ENCODE results near the gene FREY1. TPM values are rescaled to one million over a fixed set of nuclear protein-coding genes. Genes with fewer than 3 reads are reported as not detected.

FREY1 gene
- total RNA-seq, 2 experiments from 2014 or later = 5.7 to 6.0 TPM

DNA sequence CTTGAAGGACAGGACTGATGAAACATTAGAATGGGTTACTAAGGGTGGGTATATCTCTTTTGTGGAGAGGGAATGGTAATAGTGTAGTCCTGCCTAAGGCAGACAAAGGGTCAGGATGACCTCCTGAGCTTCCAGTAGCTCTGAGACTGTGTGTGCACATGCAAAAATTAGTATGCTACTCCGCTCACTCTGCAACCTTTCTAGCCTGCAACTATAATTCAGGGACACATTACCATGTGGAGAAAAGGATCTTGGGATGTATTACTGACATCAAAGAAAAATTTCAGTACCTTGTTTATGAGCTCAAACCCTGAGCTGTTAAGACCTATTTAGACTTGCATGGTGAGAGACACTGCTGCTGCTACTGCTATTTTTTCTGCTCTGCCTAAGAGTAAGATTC is 40.8 kb upstream of the FREY1 start:
- POLR2A ChIA-PET = no interaction called here
- TF ChIP-seq, protein P1, sequence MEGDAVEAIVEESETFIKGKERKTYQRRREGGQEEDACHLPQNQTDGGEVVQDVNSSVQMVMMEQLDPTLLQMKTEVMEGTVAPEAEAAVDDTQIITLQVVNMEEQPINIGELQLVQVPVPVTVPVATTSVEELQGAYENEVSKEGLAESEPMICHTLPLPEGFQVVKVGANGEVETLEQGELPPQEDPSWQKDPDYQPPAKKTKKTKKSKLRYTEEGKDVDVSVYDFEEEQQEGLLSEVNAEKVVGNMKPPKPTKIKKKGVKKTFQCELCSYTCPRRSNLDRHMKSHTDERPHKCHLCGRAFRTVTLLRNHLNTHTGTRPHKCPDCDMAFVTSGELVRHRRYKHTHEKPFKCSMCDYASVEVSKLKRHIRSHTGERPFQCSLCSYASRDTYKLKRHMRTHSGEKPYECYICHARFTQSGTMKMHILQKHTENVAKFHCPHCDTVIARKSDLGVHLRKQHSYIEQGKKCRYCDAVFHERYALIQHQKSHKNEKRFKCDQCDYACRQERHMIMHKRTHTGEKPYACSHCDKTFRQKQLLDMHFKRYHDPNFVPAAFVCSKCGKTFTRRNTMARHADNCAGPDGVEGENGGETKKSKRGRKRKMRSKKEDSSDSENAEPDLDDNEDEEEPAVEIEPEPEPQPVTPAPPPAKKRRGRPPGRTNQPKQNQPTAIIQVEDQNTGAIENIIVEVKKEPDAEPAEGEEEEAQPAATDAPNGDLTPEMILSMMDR (IDR thresholded peaks at IDR 0.05) = no peak
- ATAC-seq (ENCODE audit: poor library complexity) = no peak
- Histone ChIP-seq H3K36me3 (ENCODE audit: insufficient read depth, low read length) (peaks cover 75% of the 10 kb centered on the region), H3K4me1 (ENCODE audit: insufficient read depth, low read length) (no peaks in the 10 kb centered on the region), H3K27me3 (ENCODE audit: control insufficient read depth in 1 of 2, insufficient read depth in 2 of 2, low read length in 2 of 2) (no peaks in the 10 kb centered on the region), H3K4me3 (ENCODE audit: low read length) (no peak overlapping the region), H3K27ac (ENCODE audit: low read depth in 1 of 2, low read length in 2 of 2) (no peak overlapping the region), H3K9me3 (ENCODE audit: control insufficient read depth in 1 of 2, insufficient read depth in 1 of 2, low read length in 2 of 2) (no peaks in the 10 kb centered on the region)
- intact Hi-C loops (cut with DNase I, micrococcal nuclease) = no loop called here
- Mint-ChIP-seq H3K27ac (no peak overlapping the region), H3K27me3 (no peaks in the 10 kb centered on the region), H3K4me3 (no peak overlapping the region), H3K4me1 (ENCODE audit: low read depth) (no peaks in the 10 kb centered on the region), H3K36me3 (ENCODE audit: low read depth) (peaks cover 98% of the 10 kb centered on the region), H3K9me3 (no peaks in the 10 kb centered on the region)
- CTCF ChIA-PET = interaction anchor here (0.7 kb wide), 1 partner anchor 17 kb away, joined by 3 read pairs; no protein-coding TSS in a partner anchor
- no peak for DNase-seq

DNA sequence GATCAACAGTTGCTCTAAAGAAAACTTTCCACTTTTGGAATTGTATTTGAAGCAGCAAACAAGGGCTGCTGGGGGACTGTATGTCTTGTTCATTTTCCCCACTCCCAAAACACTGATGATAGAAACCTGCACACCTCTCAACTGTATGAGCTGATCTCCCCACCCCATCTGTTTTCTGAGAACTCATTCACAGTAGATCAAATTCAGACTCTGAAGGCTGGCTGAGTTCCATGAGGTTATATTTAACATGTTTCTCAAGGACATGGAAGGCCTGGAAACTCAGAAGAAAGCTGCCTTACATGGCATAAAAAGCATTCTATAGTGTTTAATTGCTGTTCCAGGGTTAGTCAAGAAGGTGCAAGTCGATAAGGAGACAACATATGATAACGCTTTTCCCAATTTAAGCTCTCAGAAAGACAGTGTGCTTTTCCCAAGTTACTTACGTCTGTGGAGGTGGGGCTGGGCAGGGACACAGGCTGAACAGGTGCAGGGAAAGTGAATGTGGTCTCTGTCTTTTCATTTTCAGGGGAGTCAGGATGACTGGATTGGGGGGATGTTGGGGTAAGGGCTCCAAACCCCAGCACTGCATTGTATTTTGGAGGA is 38.4 kb upstream of the FREY1 start:
- peaks cover 70% of the 10 kb centered on the region for H3K36me3 ChIP-seq (ENCODE audit: insufficient read depth, low read length)

DNA sequence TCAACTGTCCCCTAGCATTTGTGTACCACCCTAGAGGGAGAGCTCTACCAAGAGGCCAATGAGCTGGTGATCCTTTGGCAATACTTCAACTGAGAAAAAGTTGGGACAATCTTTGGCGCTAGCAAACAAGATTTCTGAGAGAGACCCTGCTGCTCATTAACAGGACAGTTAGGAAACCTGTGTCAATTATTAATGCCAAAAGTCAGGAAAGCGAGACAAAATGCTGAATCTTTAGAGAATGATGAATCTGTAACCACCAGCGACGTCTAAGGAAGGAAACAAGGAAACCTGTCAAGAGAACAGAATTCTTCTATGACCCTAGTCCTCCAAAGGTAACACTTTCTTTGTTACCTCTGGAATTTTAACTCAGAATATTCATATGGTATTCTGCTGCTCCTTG is 35.3 kb upstream of the FREY1 start:
- ChIA-PET POLR2A (interaction anchor here (0.5 kb wide), 1 partner anchor 263 kb away, joined by 3 read pairs; no protein-coding TSS in a partner anchor), CTCF (interaction anchor here (1.3 kb wide), 1 partner anchor 23 kb away, joined by 3 read pairs; no protein-coding TSS in a partner anchor)
- DNase-seq (no peak), ATAC-seq (ENCODE audit: poor library complexity) (no peak)
- Mint-ChIP-seq H3K27me3 (no peaks in the 10 kb centered on the region), H3K4me3 (no peak overlapping the region), H3K36me3 (ENCODE audit: low read depth) (peaks cover 76% of the 10 kb centered on the region), H3K27ac (no peak overlapping the region), H3K4me1 (ENCODE audit: low read depth) (no peaks in the 10 kb centered on the region), H3K9me3 (no peaks in the 10 kb centered on the region)
- intact Hi-C loops (cut with DNase I, micrococcal nuclease) = no loop called here
- no peaks in the 10 kb centered on the region for H3K4me1 ChIP-seq (ENCODE audit: insufficient read depth, low read length)
- TF ChIP-seq, protein P1 (IDR thresholded peaks at IDR 0.05) = no peak
- no peaks in the 10 kb centered on the region for H3K27me3 ChIP-seq (ENCODE audit: control insufficient read depth in 1 of 2, insufficient read depth in 2 of 2, low read length in 2 of 2)
- no peaks in the 10 kb centered on the region for H3K9me3 ChIP-seq (ENCODE audit: control insufficient read depth in 1 of 2, insufficient read depth in 1 of 2, low read length in 2 of 2)
- no peak overlapping the region for H3K27ac ChIP-seq (ENCODE audit: low read depth in 1 of 2, low read length in 2 of 2)
- H3K4me3 ChIP-seq (ENCODE audit: low read length) = no peak overlapping the region
- H3K36me3 ChIP-seq (ENCODE audit: insufficient read depth, low read length) = peaks cover 51% of the 10 kb centered on the region

More for the DNA sequence above, 38.4 kb upstream of the FREY1 start:
- CTCF ChIA-PET = no interaction called here
- ATAC-seq (ENCODE audit: poor library complexity) = no peak
- no peaks in the 10 kb centered on the region for H3K9me3 ChIP-seq (ENCODE audit: control insufficient read depth in 1 of 2, insufficient read depth in 1 of 2, low read length in 2 of 2)
- Mint-ChIP-seq H3K27me3 (no peaks in the 10 kb centered on the region), H3K36me3 (ENCODE audit: low read depth) (peaks cover 93% of the 10 kb centered on the region), H3K4me1 (ENCODE audit: low read depth) (no peaks in the 10 kb centered on the region), H3K4me3 (no peak overlapping the region), H3K9me3 (no peaks in the 10 kb centered on the region), H3K27ac (no peak overlapping the region)
- DNase-seq = no peak
- intact Hi-C loops (cut with DNase I, micrococcal nuclease) = no loop called here
- H3K4me3 ChIP-seq (ENCODE audit: low read length) = no peak overlapping the region
- TF ChIP-seq, protein P1 (IDR thresholded peaks at IDR 0.05) = no peak
- no peaks in the 10 kb centered on the region for H3K27me3 ChIP-seq (ENCODE audit: control insufficient read depth in 1 of 2, insufficient read depth in 2 of 2, low read length in 2 of 2)
- no peaks in the 10 kb centered on the region for H3K4me1 ChIP-seq (ENCODE audit: insufficient read depth, low read length)
- POLR2A ChIA-PET = no interaction called here
- no peak overlapping the region for H3K27ac ChIP-seq (ENCODE audit: low read depth in 1 of 2, low read length in 2 of 2)

All from CD4-positive, alpha-beta T cell (primary cell).